K562 (cell line): ENCODE results near the gene C1QTNF12. TPM values are rescaled to one million over a fixed set of nuclear protein-coding genes. Genes with fewer than 3 reads are reported as not detected.

Experiments used
- ATAC-seq: fragments of 200-7000 bp; cut with Tn5 transposase; 3 replicates; pipeline ENCODE4 v1.9.1; 2020; ENCODE audit warnings: moderate library complexity
- BruUV-seq: library from RNA; stranded (reverse); fragments of 400-500 nt; replicated peaks from 2 replicates; lab custom pipeline; 2021; lab: Mats Ljungman, UMichigan
- CTCF ChIA-PET: fragments of 300-600 bp; formaldehyde crosslinking; extraction: SDS; loops from one replicate; lab custom pipeline; 2021; ENCODE audit warnings: low intra/inter-chr PET ratio; lab: Yijun Ruan, JAX
- POLR2A ChIA-PET: fragments of 300-600, 350-650 bp; sonication (Branson Sonifier 250); formaldehyde crosslinking; extraction: SDS; loops from one replicate; lab custom pipeline; 2021; ENCODE audit warnings: antibody characterized with exemption, inconsistent platforms; lab: Yijun Ruan, JAX
- DNase-seq, 4 experiments: peaks; one replicate each; pipeline versions ENCODE4 v3.0.0 to v3.0.0-alpha.2; 2011 to 2018; ENCODE audit warnings: low spot score in 3 of 4, mixed read lengths in 3 of 4; ENCODE audit errors: extremely low read depth in 1 of 4
- FAIRE-seq: peaks from 2 replicates; lab custom pipeline; 2011; peaks lifted over from hg19 to GRCh38; lab: Jason Lieb, UNC
- H2AFZ ChIP-seq: 2 replicates; pipeline ENCODE4 v1.6.0; 2011; ENCODE audit warnings: low read depth, low read length, control low read depth, inconsistent platforms
- H3K27ac ChIP-seq: fragments of 200-600 bp; 3 replicates; pipeline ENCODE4 v1.8.0; 2011; ENCODE audit warnings: low read depth, mild to moderate bottlenecking, control low read depth, inconsistent platforms, low read length, moderate library complexity, mixed read lengths; ENCODE audit errors: extremely low read depth
- H3K27me3 ChIP-seq, 2 experiments: fragments of 300-600 bp in 1 of 2; 2 replicates in 1 of 2; 3 replicates in 1 of 2; pipeline versions ENCODE4 v1.6.0 to v1.8.0; 2011; ENCODE audit warnings: inconsistent platforms in 2 of 2, low read length in 2 of 2, mild to moderate bottlenecking in 1 of 2, mixed read lengths in 1 of 2, moderate library complexity in 1 of 2; ENCODE audit not compliant: control insufficient read depth in 2 of 2, insufficient read depth in 2 of 2
- H3K36me3 ChIP-seq: fragments of 300-600 bp; 3 replicates; pipeline ENCODE4 v1.8.0; 2011; ENCODE audit warnings: mild to moderate bottlenecking, low read length, inconsistent platforms; ENCODE audit not compliant: control insufficient read depth, insufficient read depth
- H3K4me1 ChIP-seq, 2 experiments: fragments of 200-600 bp in 1 of 2; replicated peaks in 1 of 2; 2 replicates in 1 of 2; 3 replicates in 1 of 2; pipeline versions ENCODE4 v1.5.1 to v1.8.0; 2011; ENCODE audit warnings: inconsistent platforms in 2 of 2, low read length in 2 of 2, mild to moderate bottlenecking in 1 of 2, mixed read lengths in 1 of 2, moderate library complexity in 1 of 2; ENCODE audit not compliant: control insufficient read depth in 2 of 2, insufficient read depth in 2 of 2
- H3K4me2 ChIP-seq: 2 replicates; pipeline ENCODE4 v1.6.1; 2011; ENCODE audit warnings: low read length, control low read depth, inconsistent platforms, mixed read lengths; ENCODE audit not compliant: insufficient read depth
- H3K4me3 ChIP-seq: fragments of 200-600 bp; sonication (generic), shearing (Covaris generic); 2 replicates; pipeline ENCODE4 v1.5.1; 2016; ENCODE audit warnings: control low read depth, inconsistent platforms
- H3K79me2 ChIP-seq: fragments of 200-600 bp; 3 replicates; pipeline ENCODE4 v1.8.0; 2011; ENCODE audit warnings: low read length, inconsistent platforms; ENCODE audit not compliant: control insufficient read depth, insufficient read depth
- H3K9ac ChIP-seq, 2 experiments: 2 replicates each; pipeline versions ENCODE4 v1.6.0 to v1.6.1; 2011; ENCODE audit warnings: low read depth in 2 of 2, low read length in 2 of 2, control low read depth in 1 of 2, inconsistent platforms in 1 of 2, mild to moderate bottlenecking in 1 of 2, mixed read lengths in 1 of 2; ENCODE audit not compliant: insufficient read depth in 1 of 2
- H3K9me1 ChIP-seq: one replicate; pipeline ENCODE4 v1.6.0; 2011; ENCODE audit warnings: inconsistent platforms, mild to moderate bottlenecking, low read length, moderate library complexity; ENCODE audit not compliant: control insufficient read depth, insufficient read depth
- H3K9me3 ChIP-seq: replicated peaks from 2 replicates; pipeline ENCODE4 v1.5.1; 2011; ENCODE audit warnings: low read depth, low read length, inconsistent platforms; ENCODE audit not compliant: control insufficient read depth, insufficient read depth
- H4K20me1 ChIP-seq: replicated peaks from 2 replicates; pipeline ENCODE4 v1.6.1; 2011; ENCODE audit warnings: low read length, inconsistent platforms, mixed read lengths; ENCODE audit not compliant: control insufficient read depth, insufficient read depth
- CAMTA2 ChIP-seq: fragments of 250-450 bp; sonication (Bioruptor Pico); conservative IDR thresholded peaks from 2 replicates; pipeline ENCODE4 v1.5.1; 2022
- CBFA2T2 ChIP-seq: fragments of 450-650 bp; conservative IDR thresholded peaks from 2 replicates; pipeline ENCODE4 v1.6.1; 2017; ENCODE audit warnings: mild to moderate bottlenecking
- GABPB2 ChIP-seq: fragments of 250-450 bp; sonication (Bioruptor Pico); conservative IDR thresholded peaks from 2 replicates; pipeline ENCODE4 v1.5.1; 2021; ENCODE audit warnings: mild to moderate bottlenecking
- KAT7 ChIP-seq: sonication (generic); formaldehyde crosslinking; IDR thresholded peaks from 2 replicates; pipeline ENCODE4 v1.8.0; 2022; ENCODE audit warnings: missing genetic modification reagents, mild to moderate bottlenecking, borderline replicate concordance
- PTTG1 ChIP-seq: fragments of 450-650 bp; IDR thresholded peaks from 2 replicates; pipeline ENCODE4 v1.6.1; 2016; ENCODE audit warnings: low read depth, mild to moderate bottlenecking, missing genetic modification characterization, missing compliant biosample characterization
- SRSF9 ChIP-seq: fragments of 200-400 bp; formaldehyde crosslinking; IDR thresholded peaks from 2 replicates; pipeline ENCODE4 v1.6.1; 2017; ENCODE audit warnings: low read depth, low read length, borderline replicate concordance
- ZNF217 ChIP-seq: sonication (generic); formaldehyde crosslinking; IDR thresholded peaks from 2 replicates; pipeline ENCODE4 v1.8.0; 2022; ENCODE audit warnings: mild to moderate bottlenecking, missing genetic modification reagents
- ZNF696 ChIP-seq: fragments of 250-450 bp; sonication (Bioruptor Pico); conservative IDR thresholded peaks from 2 replicates; pipeline ENCODE4 v1.4.0; 2020; ENCODE audit warnings: mild to moderate bottlenecking, moderate library complexity
- WGBS: fragments of 100-300 bp; shearing (Covaris generic); methylation state at CpG from one replicate; pipeline ENCODE4 v1.1.6; 2016; ENCODE audit warnings: low coverage, mixed read lengths; ENCODE audit not compliant: insufficient coverage; ENCODE audit errors: missing lambda C conversion rate; 5-methylcytosine and 5-hydroxymethylcytosine counted together
- in situ Hi-C: fragments of 300-500 bp; cut with MboI; formaldehyde crosslinking; loops from 4 replicates; pipeline ENCODE4 v1.15.0; 2018; ENCODE audit warnings: inconsistent platforms, mixed read lengths
- intact Hi-C: fragments of 100-400 bp; cut with micrococcal nuclease; formaldehyde crosslinking; loops from 2 replicates; pipeline ENCODE4 v1.14.2; 2022
- polyA plus RNA-seq, 8 experiments: library from polyadenylated mRNA; depleted of rRNA in 4 of 8; stranded (reverse) in 5 of 8; unstranded in 3 of 8; fragments of >200 nt; fragmentation: Nextera tagmentation in 2 of 8; fragmentation: Illumina TruSeq in 1 of 8; extraction: Ambion mirVana in 2 of 8; extraction: Trizol in 1 of 8; gene quantifications; 2 replicates each; pipeline versions ENCODE4 v1.2.1 to v1.2.3, GENCODE V29; 2011 to 2014; ENCODE audit warnings: inconsistent platforms in 1 of 8, missing spikeins in 1 of 8
- total RNA-seq, 7 experiments: library from RNA; depleted of rRNA in 6 of 7; stranded (reverse); fragments of >200 nt in 6 of 7; fragmentation: Illumina TruSeq in 2 of 7; extraction: Trizol in 2 of 7; gene quantifications; 2 replicates each; pipeline versions ENCODE4 v1.2.1 to v1.2.3, GENCODE V29; 2011 to 2021; ENCODE audit warnings: low replicate concordance in 1 of 7
- TF ChIP-seq, protein P1 (sequence below), 2 experiments: fragments of 450-650 bp in 1 of 2; IDR thresholded peaks; 2 replicates each; pipeline ENCODE4 v1.6.1; 2011 to 2017; ENCODE audit warnings: low read depth in 2 of 2, antibody characterized with exemption in 1 of 2, borderline replicate concordance in 1 of 2, low read length in 1 of 2, mild to moderate bottlenecking in 1 of 2, mixed read lengths in 1 of 2; ENCODE audit not compliant: control insufficient read depth in 1 of 2
- TF ChIP-seq, protein P2 (sequence below): IDR thresholded peaks from 2 replicates; pipeline ENCODE4 v1.6.1; 2012; ENCODE audit warnings: low read depth, low read length, improper control_type of control experiment, borderline replicate concordance

C1QTNF12 gene
- total and polyA plus RNA-seq, 9 of the 15 experiments (the other 6 are each of a cell fraction or from before 2014, with no cell fraction given), result 0.11 to 4.3 (median 0.93) TPM; not detected in 3

DNA sequence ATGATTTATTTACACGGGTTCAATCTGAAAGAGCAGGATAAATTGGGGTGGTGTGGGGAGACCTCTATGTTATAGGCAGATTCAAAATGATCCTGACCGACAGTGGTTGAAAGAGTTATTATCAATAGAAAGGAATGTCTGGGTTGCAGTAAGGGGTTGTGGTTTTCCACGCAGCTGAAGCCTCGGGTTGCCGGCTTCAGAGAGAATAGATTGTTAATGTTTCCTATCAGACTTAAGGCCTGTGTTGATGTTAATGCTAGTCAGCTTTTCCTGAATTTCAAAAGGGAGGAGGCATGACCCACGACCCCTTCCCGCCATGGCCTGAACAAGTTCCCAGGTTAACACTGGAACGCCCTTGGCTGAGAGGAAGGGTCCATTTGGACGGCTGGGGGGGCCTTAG lies 29.3 kb upstream of the C1QTNF12 start:
- in situ Hi-C loops, result no loop called here
- Histone ChIP-seq H2AFZ (no peak overlapping the region), H3K9ac (no peak overlapping the region), H3K9me3 (no peaks in the 10 kb centered on the region), H3K9me1 (peaks cover 7% of the 10 kb centered on the region), H3K27me3 (no peaks in the 10 kb centered on the region), H4K20me1 (peaks cover 18% of the 10 kb centered on the region), H3K27ac (no peak overlapping the region), H3K4me3 (no peak overlapping the region), H3K79me2 (peaks cover 35% of the 10 kb centered on the region), H3K4me2 (no peak overlapping the region), H3K4me1 (peaks cover 15 to 48% of the 10 kb centered on the region in 2 experiments; a peak in 4 of 5 replicates), H3K36me3 (peaks cover 16% of the 10 kb centered on the region)
- TF ChIP-seq ZNF696, result no peak
- no peak for TF ChIP-seq CAMTA2 (CRISPR knock-in tag)
- TF ChIP-seq, protein P1, sequence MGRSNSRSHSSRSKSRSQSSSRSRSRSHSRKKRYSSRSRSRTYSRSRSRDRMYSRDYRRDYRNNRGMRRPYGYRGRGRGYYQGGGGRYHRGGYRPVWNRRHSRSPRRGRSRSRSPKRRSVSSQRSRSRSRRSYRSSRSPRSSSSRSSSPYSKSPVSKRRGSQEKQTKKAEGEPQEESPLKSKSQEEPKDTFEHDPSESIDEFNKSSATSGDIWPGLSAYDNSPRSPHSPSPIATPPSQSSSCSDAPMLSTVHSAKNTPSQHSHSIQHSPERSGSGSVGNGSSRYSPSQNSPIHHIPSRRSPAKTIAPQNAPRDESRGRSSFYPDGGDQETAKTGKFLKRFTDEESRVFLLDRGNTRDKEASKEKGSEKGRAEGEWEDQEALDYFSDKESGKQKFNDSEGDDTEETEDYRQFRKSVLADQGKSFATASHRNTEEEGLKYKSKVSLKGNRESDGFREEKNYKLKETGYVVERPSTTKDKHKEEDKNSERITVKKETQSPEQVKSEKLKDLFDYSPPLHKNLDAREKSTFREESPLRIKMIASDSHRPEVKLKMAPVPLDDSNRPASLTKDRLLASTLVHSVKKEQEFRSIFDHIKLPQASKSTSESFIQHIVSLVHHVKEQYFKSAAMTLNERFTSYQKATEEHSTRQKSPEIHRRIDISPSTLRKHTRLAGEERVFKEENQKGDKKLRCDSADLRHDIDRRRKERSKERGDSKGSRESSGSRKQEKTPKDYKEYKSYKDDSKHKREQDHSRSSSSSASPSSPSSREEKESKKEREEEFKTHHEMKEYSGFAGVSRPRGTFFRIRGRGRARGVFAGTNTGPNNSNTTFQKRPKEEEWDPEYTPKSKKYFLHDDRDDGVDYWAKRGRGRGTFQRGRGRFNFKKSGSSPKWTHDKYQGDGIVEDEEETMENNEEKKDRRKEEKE (IDR thresholded peaks at IDR 0.05; ENCODE audit: borderline replicate concordance in 1 of 2, control insufficient read depth in 1 of 2, low read depth in 2 of 2, low read length in 1 of 2), result no peak
- TF ChIP-seq, protein P2, sequence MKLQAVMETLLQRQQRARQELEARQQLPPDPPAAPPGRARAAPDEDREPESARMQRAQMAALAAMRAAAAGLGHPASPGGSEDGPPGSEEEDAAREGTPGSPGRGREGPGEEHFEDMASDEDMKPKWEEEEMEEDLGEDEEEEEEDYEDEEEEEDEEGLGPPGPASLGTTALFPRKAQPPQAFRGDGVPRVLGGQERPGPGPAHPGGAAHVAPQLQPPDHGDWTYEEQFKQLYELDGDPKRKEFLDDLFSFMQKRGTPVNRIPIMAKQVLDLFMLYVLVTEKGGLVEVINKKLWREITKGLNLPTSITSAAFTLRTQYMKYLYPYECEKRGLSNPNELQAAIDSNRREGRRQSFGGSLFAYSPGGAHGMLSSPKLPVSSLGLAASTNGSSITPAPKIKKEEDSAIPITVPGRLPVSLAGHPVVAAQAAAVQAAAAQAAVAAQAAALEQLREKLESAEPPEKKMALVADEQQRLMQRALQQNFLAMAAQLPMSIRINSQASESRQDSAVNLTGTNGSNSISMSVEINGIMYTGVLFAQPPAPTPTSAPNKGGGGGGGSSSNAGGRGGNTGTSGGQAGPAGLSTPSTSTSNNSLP, result no peak
- no peak for TF ChIP-seq GABPB2
- no peak for TF ChIP-seq ZNF217 (CRISPR knock-in tag)
- TF ChIP-seq SRSF9, result no peak
- TF ChIP-seq KAT7 (CRISPR knock-in tag), result no peak
- no peak for TF ChIP-seq CBFA2T2
- no peak for TF ChIP-seq PTTG1 (tag)
- intact Hi-C loops, result no loop called here
- FAIRE-seq (no peak), ATAC-seq (no peak), DNase-seq (no peak)
- ChIA-PET POLR2A (interaction anchor here (2.0 kb wide), 1 partner anchor 10 kb away, joined by 6 read pairs; no protein-coding TSS in a partner anchor), CTCF (no interaction called here)
- WGBS, result 39% methylated on average over 9 of the region's 9 CpGs
- TSS peak; percentile 47 for BruUV-seq
